ENCODE results near the gene SLC51B. TPM values are rescaled to one million over a fixed set of nuclear protein-coding genes. Genes with fewer than 3 reads are reported as not detected.
A peak's percentile ranks its signal among the peaks of the same experiment; 100 is the strongest.
"Not testable (repeated sequence)": the region's sequence is repeated elsewhere in the genome, so short reads cannot be mapped to it uniquely, and the experiment has no call there.

SLC51B gene
- total RNA-seq, 1 donor from 2014 or later = not detected

DNA sequence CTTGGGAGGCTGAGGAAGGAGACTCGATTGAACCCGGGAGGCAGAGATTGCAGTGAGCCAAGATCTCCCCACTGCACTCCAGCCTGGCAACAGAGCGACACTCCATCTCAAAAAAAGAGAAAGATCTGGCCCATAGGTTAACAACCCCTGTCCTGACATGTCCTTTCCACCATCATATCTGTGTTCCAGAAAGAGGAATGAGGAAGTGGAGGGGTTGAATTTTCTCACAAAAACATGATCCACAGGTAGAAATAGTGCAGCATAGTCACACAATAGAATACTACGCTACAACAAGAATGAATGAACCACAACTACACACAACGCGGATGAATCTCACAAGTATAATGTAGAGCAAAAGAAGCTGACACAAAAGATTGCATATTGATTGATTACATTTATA, 4.7 kb upstream of the SLC51B start:
- Histone ChIP-seq H3K27ac (replicated peaks) (no peak overlapping the region), H3K36me3 (no peaks in the 10 kb centered on the region), H3K9me3 (replicated peaks) (no peaks in the 10 kb centered on the region), H3K27me3 (ENCODE audit: low read depth) (no peaks in the 10 kb centered on the region), H3K4me1 (peaks cover 13% of the 10 kb centered on the region), H3K4me3 (no peak overlapping the region)
- DNase-seq = no peak
- intact Hi-C loops (cut with micrococcal nuclease) = no loop called here
- TF ChIP-seq, protein P1, sequence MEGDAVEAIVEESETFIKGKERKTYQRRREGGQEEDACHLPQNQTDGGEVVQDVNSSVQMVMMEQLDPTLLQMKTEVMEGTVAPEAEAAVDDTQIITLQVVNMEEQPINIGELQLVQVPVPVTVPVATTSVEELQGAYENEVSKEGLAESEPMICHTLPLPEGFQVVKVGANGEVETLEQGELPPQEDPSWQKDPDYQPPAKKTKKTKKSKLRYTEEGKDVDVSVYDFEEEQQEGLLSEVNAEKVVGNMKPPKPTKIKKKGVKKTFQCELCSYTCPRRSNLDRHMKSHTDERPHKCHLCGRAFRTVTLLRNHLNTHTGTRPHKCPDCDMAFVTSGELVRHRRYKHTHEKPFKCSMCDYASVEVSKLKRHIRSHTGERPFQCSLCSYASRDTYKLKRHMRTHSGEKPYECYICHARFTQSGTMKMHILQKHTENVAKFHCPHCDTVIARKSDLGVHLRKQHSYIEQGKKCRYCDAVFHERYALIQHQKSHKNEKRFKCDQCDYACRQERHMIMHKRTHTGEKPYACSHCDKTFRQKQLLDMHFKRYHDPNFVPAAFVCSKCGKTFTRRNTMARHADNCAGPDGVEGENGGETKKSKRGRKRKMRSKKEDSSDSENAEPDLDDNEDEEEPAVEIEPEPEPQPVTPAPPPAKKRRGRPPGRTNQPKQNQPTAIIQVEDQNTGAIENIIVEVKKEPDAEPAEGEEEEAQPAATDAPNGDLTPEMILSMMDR (IDR thresholded peaks at IDR 0.05; ENCODE audit: borderline replicate concordance) = no peak

DNA sequence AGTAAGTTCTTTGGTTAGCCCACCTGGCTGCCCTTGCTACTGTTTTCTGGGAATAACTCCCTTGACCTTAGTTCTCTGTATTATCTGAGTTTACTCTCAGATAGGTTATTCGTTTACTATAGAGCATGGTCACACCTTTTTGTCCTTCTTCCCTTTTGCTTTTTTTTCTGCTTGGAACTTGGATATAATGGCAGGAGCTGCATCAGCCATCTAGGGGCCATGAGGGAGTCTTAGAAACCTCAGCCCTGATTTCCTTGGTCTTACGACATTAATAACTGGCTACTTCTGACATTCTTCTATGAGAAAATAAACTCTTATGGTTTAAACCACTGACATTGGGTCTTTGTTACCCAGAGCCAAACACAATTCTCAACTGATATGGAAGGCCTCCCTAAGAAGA, 3.4 kb upstream of the SLC51B start:
- no peaks in the 10 kb centered on the region for H3K36me3 ChIP-seq
- TF ChIP-seq, protein P1 (IDR thresholded peaks at IDR 0.05; ENCODE audit: borderline replicate concordance) = no peak
- no peak for DNase-seq
- H3K4me3 ChIP-seq = no peak overlapping the region
- H3K4me1 ChIP-seq = peaks cover 16% of the 10 kb centered on the region
- H3K9me3 ChIP-seq (replicated peaks) = no peaks in the 10 kb centered on the region
- H3K27me3 ChIP-seq (ENCODE audit: low read depth) = no peaks in the 10 kb centered on the region
- intact Hi-C loops (cut with micrococcal nuclease) = no loop called here
- H3K27ac ChIP-seq (replicated peaks) = no peak overlapping the region

DNA sequence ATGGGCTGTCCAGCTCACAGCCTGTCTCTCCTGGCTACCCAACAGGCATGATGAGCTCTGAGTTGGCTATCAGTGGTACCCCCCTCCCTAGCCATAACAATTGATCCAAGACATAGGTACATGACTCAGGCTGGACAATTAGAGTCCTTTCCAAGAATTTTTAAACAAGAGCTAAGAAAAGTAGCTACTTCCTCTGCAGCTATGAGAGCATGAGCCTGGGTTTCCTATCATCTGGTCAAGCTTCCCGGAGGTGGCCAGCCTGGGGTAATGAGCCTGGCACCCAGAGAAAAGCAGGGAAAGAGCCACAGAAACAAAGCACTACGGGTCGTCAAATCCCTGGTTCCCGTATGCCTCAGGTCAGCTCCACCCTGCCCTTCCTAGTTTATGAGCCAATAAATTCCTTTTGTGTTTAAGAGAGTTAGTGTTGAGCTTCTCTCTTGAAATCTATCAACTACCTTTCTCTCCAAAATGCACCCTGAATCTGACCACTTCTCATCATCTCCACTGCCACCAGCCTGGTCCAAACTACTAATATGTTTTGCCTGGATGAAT, 2.3 kb upstream of the SLC51B start:
- no peaks in the 10 kb centered on the region for H3K27me3 ChIP-seq (ENCODE audit: low read depth)
- intact Hi-C loops (cut with micrococcal nuclease) = no loop called here
- TF ChIP-seq, protein P1 (IDR thresholded peaks at IDR 0.05; ENCODE audit: borderline replicate concordance) = no peak
- no peaks in the 10 kb centered on the region for H3K36me3 ChIP-seq
- DNase-seq = no peak
- H3K4me1 ChIP-seq = peaks cover 16% of the 10 kb centered on the region
- no peaks in the 10 kb centered on the region for H3K9me3 ChIP-seq (replicated peaks)
- no peak overlapping the region for H3K27ac ChIP-seq (replicated peaks)
- no peak overlapping the region for H3K4me3 ChIP-seq

DNA sequence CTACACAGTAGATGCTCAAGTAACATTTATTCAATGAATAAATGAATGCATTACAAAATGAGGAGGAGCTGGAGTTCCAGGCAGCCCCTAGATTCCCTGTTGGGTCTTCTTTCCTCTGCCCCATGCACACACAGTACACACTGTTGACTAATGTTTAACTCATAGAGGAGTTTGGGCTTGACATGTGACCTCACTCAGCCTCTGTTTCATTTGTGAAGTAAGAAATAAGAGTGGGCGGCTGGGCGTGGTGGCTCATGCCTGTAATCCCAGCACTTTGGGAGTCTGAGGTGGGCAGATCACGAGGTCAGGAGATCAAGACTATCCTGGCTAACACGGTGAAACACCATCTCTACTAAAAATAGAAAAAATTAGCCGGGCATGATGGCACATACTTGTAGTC, 969 bp upstream of the SLC51B start:
- H3K9me3 ChIP-seq (replicated peaks); DNase-seq; H3K27me3 ChIP-seq (ENCODE audit: low read depth); H3K4me3 ChIP-seq; H3K36me3 ChIP-seq; intact Hi-C loops (cut with micrococcal nuclease): not testable (repeated sequence)
- Histone ChIP-seq H3K4me1 (peaks cover 21% of the 10 kb centered on the region), H3K27ac (replicated peaks) (peak overlapping the region; percentile 37)

DNA sequence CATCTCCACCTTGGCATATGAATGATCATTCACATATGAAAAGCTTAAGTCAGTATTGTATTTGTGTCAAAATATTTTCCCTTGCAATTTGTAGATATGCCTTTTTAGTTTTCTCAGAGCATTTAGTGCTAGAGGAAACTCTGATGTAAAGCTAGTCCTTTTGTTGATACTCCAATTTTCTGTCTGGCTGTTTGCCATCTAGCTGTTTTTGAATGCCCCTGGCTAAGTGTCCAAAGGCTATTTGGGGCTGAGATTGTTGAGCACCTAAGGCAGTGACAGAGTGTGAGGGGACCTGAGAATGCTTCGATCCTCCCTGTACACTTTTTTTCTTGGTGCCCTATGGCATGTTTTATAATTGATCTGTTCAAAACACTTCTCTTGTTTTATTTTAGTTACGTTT, 3.1 kb downstream of the SLC51B start:
- no peak overlapping the region for H3K27ac ChIP-seq (replicated peaks)
- no peaks in the 10 kb centered on the region for H3K27me3 ChIP-seq (ENCODE audit: low read depth)
- no peak overlapping the region for H3K4me3 ChIP-seq
- TF ChIP-seq, protein P1 (IDR thresholded peaks at IDR 0.05; ENCODE audit: borderline replicate concordance) = no peak
- DNase-seq = no peak
- peaks cover 33% of the 10 kb centered on the region for H3K4me1 ChIP-seq
- no peaks in the 10 kb centered on the region for H3K36me3 ChIP-seq
- intact Hi-C loops (cut with micrococcal nuclease) = no loop called here
- H3K9me3 ChIP-seq (replicated peaks) = no peaks in the 10 kb centered on the region

DNA sequence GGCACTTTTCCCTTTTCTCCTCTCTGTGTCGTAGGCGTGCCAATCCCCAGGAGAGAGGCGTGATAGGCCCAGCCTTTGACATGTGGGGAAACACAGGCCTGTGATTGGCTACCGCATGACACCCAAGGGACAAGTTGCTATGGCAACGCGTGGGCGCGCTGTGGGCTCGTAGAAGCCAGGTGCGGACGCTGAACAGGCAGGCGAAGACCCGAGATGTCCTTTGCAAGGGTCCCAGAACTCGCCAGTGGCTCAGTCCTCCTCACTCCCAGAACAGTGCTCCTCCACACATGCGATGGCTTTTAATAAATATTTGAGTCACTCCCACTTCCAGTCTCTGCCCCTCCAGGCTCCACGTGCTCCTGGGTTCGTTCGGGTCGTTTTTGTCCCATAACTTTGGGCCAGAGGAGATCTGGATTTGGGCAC, 4.2 kb downstream of the SLC51B start:
- Histone ChIP-seq H3K36me3 (no peaks in the 10 kb centered on the region), H3K27ac (replicated peaks) (no peak overlapping the region), H3K9me3 (replicated peaks) (no peaks in the 10 kb centered on the region), H3K4me1 (peaks cover 32% of the 10 kb centered on the region), H3K4me3 (peak overlapping the region; percentile 59), H3K27me3 (ENCODE audit: low read depth) (no peaks in the 10 kb centered on the region)
- intact Hi-C loops (cut with micrococcal nuclease) = no loop called here
- DNase-seq = peak; percentile 90
- TF ChIP-seq, protein P1 (IDR thresholded peaks at IDR 0.05; ENCODE audit: borderline replicate concordance) = no peak
